ENCODE data around the gene WSB2.

WSB2 gene

DNA sequence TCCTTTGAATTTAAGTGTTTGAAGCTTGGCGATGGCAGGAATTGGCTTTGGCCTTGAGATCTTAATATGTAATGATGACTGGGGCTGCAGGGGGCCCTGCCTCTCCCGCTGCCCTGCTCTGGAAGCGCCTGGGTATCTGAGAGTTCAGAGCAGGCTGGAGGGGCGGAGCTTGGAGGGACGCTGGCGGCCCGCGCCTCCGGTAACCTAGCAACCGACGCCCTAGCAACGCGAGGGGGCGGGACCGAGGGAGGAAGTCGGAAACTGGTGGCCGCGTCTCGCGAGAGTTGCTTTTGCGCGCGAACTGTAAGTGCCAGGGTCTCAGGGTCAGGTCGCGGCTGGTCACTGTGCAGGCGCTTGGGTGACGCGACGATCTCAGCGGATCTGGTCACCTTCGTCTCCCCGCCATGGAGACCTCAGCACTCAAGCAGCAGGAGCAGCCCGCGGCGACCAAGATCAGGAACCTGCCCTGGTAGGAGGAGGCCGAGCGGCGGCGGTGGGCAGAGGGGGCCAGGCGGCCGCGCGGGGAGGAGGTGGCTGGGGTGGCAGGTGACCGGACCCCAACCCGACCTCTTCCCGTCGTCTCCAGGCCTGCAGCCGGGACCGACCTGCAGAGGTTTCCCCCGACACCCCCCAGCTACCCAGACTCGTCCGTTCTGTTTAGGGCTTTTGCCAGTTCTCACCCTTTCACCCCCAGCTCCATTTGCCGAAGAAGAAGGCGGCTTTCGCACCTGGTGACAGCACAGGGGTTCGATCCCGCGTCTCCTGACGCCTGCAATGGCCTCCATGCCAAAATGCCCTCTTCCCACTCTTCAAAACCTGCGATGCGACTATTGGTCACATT lies 44.3 kb downstream of the WSB2 start, which contains the start of gene RFC5:
Gene RFC5 (plus strand): TSS at position 280 of the 841 bp plus-strand sequence. CDS start 125 bp downstream, at position 405.
- peak; percentile 99 for DNase-seq (ENCODE audit: low spot score)
- in situ Hi-C loops (cut with MboI; ENCODE audit: low sequenced_read_pairs, unreplicated experiment): no loop called here
- TF ChIP-seq, protein P1, sequence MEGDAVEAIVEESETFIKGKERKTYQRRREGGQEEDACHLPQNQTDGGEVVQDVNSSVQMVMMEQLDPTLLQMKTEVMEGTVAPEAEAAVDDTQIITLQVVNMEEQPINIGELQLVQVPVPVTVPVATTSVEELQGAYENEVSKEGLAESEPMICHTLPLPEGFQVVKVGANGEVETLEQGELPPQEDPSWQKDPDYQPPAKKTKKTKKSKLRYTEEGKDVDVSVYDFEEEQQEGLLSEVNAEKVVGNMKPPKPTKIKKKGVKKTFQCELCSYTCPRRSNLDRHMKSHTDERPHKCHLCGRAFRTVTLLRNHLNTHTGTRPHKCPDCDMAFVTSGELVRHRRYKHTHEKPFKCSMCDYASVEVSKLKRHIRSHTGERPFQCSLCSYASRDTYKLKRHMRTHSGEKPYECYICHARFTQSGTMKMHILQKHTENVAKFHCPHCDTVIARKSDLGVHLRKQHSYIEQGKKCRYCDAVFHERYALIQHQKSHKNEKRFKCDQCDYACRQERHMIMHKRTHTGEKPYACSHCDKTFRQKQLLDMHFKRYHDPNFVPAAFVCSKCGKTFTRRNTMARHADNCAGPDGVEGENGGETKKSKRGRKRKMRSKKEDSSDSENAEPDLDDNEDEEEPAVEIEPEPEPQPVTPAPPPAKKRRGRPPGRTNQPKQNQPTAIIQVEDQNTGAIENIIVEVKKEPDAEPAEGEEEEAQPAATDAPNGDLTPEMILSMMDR (IDR thresholded peaks at IDR 0.05; ENCODE audit: borderline replicate concordance, control extremely low read depth, extremely low read depth, insufficient read depth, missing control alignments): no peak

DNA sequence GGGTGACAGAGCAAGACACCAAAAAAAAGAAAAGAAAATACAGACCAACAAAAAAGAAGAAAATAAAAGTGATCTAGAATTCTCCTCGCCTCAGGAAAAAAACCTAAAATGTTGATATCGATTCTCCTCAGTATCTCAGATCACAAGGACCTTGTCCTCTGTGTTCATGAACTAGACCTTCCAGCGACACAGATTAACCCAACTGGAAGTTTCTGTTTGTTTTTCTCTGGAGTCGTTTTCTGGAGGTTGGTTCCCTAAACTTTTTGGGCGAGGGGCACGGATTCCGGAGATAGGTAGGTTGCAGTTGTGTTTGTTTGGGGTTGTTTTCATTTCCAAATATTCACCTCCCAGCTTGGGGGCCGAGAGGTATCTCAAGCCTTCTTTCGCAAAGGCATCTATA lies 45.0 kb downstream of the WSB2 start:
- no peak for DNase-seq (ENCODE audit: low spot score)
- in situ Hi-C loops (cut with MboI; ENCODE audit: low sequenced_read_pairs, unreplicated experiment): no loop called here
- TF ChIP-seq, protein P1 (IDR thresholded peaks at IDR 0.05; ENCODE audit: borderline replicate concordance, control extremely low read depth, extremely low read depth, insufficient read depth, missing control alignments): no peak

DNA sequence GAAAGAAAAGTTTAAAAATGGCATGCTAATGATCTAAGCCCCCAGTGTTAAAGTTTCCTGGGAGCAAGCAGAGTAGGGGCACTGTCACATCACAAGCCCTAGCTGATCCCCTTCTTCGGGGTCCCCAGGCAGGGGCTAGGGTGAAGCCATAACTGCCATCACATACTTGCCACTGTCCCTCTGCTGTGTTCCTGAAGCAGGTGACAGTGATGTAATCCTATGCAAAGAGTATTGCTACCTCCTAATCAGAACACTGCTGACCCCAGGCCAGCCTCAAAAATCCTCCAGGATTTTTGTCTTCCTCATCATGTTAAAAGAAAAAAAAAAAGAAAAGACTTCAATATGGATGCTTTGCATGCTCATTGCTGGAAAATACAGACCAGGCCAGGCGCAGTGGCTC lies 45.7 kb downstream of the WSB2 start:
- TF ChIP-seq, protein P1 (IDR thresholded peaks at IDR 0.05; ENCODE audit: borderline replicate concordance, control extremely low read depth, extremely low read depth, insufficient read depth, missing control alignments): no peak
- in situ Hi-C loops (cut with MboI; ENCODE audit: low sequenced_read_pairs, unreplicated experiment): no loop called here
- no peak for DNase-seq (ENCODE audit: low spot score)

DNA sequence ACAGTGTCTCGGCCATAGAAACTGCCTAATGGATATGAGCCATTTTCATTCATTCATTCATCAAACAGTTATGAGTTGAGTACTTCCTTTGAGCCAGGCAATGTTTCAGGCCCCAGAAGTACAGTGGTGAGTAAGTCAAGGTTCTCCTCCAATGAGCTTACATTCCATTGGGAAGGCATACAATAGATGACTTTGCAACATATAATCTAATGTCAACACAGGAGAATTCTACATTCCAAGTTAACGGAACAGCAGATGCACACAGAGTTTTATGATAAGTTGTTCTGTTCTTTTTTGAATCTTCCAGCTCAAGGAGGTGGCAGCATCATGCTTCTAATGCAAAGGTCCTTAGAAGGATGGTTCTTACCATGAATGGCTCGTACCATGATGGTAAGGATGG lies 47.7 kb downstream of the WSB2 start:
- TF ChIP-seq, protein P1 (IDR thresholded peaks at IDR 0.05; ENCODE audit: borderline replicate concordance, control extremely low read depth, extremely low read depth, insufficient read depth, missing control alignments): no peak
- in situ Hi-C loops (cut with MboI; ENCODE audit: low sequenced_read_pairs, unreplicated experiment): no loop called here
- no peak for DNase-seq (ENCODE audit: low spot score)

DNA sequence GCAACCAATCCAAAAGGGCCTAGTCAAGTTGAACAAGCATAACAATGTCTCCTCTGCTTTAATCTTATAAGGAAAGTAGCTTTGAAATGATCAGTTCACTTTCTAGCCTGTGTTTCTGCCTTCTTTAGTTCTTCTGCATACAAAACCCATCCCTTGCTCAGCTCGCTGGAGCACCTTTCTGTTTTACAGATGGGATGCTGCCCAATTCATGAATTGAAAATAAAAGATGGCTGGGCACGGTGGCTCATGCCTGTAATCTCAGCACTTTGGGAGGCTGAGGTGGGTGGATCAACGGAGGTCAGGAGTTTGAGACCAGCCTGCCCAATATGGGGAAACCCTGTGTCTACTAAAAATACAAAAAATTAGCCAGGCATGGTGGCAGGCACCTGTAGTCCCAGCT lies 49.0 kb downstream of the WSB2 start:
- in situ Hi-C loops (cut with MboI; ENCODE audit: low sequenced_read_pairs, unreplicated experiment): no loop called here
- TF ChIP-seq, protein P1 (IDR thresholded peaks at IDR 0.05; ENCODE audit: borderline replicate concordance, control extremely low read depth, extremely low read depth, insufficient read depth, missing control alignments): no peak
- DNase-seq (ENCODE audit: low spot score): no peak

DNA sequence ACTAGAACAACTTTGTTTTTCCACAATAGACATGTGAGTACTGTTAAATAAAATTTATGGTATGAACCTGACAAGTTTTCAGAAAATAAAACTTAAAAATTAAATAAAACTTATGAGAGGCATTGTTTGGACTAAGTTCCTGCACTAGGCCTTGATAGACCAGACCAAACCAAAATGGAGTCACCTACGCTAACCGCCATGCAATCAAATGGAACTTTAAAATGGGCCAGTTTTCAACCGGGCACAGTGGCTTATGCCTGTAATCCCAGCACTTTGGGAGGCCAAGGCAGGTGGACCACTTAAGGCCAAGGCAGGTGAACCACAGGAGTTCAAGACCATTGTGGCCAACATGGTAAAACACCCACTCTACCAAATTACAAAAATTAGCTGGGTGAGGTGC lies 49.6 kb downstream of the WSB2 start:
- TF ChIP-seq, protein P1 (IDR thresholded peaks at IDR 0.05; ENCODE audit: borderline replicate concordance, control extremely low read depth, extremely low read depth, insufficient read depth, missing control alignments): no peak
- no peak for DNase-seq (ENCODE audit: low spot score)
- in situ Hi-C loops (cut with MboI; ENCODE audit: low sequenced_read_pairs, unreplicated experiment): no loop called here
